C4-2B (cell line): ENCODE data around the gene TBPL2.

Source experiments
- ZFX ChIP-seq: fragments of 450-650 bp; IDR thresholded peaks from 2 replicates; pipeline ENCODE4 v1.6.1; 2017
- TF ChIP-seq, protein P1 (sequence below): fragments of 450-650 bp; conservative IDR thresholded peaks from 2 replicates; pipeline ENCODE4 v1.5.1; 2017; ENCODE audit warnings: mild to moderate bottlenecking

DNA sequence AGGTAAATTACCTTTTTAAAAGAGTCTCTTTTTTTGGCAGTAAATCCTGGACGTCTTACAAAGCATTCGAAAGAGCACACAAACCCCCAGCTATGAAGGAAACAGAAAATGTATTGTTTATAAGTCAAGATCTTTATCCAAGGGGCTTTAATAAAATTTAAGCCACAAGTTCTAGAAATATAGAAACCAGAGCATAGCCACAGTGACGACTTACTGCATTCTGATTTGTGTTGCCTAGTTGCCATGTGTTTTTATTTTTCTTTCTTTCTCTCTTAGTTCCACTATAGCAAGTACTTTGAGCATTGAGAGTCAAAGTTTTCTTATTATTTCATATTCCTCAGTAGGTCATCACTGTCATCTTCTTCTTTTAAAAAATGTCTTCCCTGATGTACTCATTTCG is 47.8 kb upstream of the TBPL2 start:
- TF ChIP-seq, protein P1, sequence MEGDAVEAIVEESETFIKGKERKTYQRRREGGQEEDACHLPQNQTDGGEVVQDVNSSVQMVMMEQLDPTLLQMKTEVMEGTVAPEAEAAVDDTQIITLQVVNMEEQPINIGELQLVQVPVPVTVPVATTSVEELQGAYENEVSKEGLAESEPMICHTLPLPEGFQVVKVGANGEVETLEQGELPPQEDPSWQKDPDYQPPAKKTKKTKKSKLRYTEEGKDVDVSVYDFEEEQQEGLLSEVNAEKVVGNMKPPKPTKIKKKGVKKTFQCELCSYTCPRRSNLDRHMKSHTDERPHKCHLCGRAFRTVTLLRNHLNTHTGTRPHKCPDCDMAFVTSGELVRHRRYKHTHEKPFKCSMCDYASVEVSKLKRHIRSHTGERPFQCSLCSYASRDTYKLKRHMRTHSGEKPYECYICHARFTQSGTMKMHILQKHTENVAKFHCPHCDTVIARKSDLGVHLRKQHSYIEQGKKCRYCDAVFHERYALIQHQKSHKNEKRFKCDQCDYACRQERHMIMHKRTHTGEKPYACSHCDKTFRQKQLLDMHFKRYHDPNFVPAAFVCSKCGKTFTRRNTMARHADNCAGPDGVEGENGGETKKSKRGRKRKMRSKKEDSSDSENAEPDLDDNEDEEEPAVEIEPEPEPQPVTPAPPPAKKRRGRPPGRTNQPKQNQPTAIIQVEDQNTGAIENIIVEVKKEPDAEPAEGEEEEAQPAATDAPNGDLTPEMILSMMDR = no peak
- TF ChIP-seq ZFX = no peak
